Hippocampal formation (tissue), 2 donors: ENCODE data around the gene ARHGEF7.
A peak's percentile ranks its signal among the peaks of the same experiment; 100 is the strongest.
"Not testable (repeated sequence)": the region's sequence is repeated elsewhere in the genome, so short reads cannot be mapped to it uniquely, and the experiment has no call there.

ENCODE experiments used
- DNase-seq, 2 donors: peaks; one replicate each; lab custom pipeline; 2025; lab: John Stamatoyannopoulos, UW

ARHGEF7 gene

DNA sequence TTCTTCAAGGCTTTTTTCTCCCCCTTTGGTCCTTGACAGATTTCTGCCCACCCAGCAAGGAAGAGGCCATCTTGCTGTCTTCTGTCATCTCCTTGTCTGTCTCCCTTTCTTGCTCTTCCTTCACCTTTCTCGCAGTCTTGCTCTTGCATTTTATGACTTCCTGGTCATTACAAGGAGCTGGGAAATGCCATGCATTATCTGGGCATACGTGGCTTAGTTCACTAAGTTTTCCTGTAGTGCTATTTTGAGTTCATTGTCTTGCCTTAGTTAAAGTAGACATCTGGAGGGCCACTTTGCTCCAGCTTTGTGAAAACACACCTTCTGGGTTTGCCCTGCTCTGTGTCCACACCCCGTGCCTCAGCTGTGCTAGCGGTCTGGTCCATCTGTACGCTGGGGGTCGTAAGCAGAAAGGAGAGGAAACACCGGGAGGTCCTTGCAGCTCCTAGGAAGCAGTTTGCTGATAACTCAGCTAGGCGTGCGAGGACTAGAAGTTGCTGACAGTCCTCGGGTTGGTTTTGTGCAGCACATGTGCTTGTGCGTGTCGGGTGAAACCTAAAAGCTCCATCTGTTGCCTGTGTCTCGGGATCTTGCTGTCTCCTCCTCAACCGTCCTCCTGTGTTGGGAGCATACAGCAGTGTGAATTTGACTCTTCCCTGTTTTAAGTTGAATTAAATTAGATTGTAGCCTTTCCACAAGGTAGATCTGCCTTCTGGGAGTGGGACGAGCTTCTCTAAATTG is 59.4 kb downstream of the ARHGEF7 start:
- DNase-seq: peak in 1 of 2 donors; percentile 16

DNA sequence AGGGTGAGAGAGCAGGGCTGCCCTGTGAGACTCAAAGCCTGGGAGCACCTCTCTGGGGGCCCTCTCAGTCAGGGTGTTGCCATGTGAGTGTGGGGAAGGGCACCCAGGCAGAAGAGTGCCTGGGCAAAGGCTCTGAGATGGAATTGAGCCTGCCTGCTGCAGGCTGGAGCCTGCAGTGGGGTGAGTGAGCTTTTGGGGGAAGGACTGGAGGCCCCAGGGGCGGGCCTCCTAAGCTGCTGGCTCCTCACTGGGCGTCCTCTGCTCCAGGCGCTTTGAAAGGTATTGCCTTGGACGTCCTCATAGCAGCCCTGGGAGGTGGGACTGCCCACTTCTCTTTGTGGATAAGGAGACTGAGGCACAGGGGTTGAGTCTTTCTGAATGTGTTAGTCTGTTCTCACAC is 60.3 kb downstream of the ARHGEF7 start:
- DNase-seq: no peak

DNA sequence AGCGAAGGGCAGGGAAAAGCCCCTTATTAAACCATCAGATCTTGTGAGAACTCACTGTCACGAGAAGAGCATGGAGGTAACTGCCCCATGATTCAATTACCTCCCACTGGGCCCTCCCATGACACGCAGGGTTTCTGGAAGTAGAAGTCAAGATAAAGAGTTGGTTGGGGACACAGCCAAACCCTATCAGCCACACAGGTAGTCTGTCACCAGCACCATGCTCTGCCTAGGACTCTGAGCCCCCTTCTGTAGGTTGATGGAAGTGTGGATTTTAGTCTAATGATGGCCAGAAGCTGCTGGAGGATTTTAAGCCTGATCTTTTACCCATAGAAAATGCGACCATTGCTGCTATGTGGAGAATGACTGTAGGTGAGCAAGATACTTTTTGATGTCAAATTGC is 60.8 kb downstream of the ARHGEF7 start:
- DNase-seq: no peak

DNA sequence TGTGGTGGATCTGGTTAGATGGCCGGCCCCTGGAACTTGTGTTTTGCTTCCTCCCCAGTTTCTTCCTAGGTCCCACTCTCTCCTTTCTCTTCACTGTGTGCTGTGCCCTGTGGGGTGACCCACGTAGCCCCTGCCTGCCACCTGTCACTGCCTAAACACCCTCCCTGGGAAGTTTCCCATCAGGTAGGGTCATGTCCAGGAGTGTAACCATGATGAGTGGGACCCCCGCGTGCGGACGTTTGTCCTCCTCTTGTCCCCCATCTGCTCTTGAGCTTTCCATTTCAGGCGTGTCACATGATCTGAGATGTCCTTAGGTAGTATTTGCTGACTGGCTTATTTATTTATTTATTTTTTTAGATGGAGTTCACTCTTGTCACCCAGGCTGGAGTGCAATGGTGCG is 61.3 kb downstream of the ARHGEF7 start:
- no peak for DNase-seq

DNA sequence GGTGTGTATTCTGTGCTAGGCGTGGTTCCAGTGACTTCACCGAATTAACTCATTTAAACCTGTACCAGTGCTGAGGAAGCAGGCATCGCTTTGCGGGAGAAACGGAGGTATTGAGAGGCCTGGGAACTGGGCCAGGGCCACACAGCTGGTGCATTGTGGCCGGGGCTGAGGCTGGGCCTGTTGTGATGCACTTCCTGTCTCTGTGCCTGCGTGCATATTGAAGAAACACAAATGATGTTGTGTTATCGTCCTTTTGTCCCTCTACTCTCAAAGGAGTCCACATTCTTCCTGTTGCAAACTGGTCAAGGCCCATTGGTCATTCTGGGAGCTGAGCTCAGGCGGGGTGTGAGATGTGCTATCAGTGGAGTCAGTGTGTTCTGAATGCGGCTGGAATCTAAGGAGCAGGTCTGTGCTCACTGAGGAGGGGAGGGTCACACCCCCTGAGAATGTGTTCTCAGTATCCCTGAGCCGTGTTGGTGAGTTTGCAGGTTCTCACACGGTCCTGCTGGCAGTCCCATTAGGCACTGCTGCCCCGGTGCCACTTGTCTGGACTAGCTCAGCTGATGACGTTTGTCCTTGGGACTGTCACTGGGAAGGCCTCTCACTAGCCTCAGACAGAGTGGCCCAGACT is 62.1 kb downstream of the ARHGEF7 start:
- peak; percentile 51 to 59 for DNase-seq

DNA sequence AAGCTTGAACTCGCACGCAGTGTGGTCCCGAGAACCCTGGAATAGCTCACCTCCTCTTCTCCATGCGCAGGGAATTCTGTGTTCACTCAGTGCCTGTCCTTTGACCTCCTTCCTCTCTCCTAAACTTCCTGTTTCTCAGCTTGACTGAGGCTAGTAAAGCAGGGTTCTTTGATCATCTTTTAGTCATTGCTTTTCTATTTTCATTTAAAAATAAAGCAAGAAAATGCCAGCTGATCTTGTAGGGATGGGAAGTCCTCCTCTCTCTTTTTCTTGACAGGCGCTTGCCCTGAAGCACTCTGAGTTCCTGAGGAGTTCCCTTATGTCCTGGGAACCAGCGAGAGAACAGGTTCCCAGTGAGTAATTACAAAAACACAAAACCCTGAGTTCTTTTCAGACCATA is 62.8 kb downstream of the ARHGEF7 start:
- DNase-seq: no peak

DNA sequence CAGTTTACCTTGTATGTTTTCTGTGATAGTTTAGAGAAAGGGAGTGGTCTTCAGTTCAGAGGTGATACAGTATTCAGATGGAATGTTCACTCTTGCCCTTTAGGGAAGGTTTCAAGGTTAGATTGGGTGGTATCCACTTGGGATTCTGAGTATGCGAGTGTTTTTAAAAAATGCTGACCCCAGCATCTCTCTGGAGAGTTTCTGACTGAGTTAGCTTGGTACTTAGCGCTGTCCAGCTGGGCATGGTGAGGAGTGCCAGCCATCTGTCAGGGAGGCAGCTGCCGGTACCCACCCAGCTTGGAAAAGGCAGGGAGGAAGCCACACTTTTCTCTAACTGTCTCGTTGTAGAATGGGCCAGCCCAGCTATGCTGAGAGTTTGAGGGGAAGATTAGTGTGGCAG is 63.3 kb downstream of the ARHGEF7 start:
- peak in 1 of 2 donors; percentile 18 for DNase-seq

DNA sequence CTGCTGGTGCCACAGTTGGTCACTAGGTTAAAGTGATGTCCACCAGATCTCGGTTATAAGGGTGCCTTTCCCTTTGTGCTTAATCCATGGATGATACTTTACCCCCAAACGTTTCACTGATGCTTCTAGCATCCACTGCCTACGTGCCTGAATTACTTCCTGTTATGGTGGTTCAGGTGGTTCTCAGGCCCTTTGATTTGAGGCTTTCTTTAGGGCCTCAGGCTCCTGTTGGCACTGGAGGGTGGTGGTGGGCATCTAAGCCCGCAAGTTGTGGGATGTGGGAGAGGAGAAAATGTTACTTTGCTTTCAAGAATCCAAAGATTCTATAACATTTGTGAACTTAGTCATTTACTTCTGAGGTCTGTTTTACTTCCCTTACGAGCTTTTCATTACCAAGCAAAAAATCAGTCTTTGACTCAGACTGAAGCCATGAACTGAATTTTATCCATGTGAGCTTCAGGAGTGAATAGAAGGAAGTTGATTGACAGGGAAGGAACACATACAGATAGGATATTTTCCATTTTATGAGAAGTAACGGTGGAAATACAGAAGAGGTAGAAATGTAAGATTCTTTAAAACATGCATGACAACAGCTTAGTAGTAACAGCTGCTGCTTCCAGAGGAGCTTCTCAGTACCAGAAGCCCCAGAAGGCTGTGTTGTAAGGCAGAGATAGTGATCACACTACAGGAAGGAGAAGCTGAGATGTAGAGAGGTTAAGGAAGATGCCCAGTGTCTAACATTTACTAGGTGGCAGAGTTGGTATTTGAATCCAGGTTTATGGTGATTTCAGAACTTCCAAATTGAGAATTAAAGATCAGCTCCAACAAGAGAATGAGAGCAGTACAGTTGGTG is 65.0 kb downstream of the ARHGEF7 start:
- no peak for DNase-seq

DNA sequence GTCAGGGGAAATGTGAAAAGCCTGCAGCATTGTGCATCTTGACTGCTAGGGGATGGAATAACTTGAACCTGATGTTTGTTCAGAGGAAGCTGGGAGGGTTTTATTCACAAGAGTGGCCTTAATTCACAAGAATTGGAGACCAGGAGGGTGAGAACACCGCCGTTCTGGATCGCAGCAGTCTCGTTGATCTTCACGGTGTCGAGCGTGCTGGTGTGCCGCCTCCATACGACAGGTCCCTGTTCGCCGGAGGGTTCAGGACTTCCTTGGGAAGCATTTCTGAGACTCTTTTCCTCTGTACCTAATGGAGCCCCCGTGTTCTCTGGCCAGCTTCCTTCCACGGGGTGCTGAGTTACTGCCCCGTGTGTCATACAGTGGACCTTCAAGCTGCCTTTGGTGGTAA is 66.9 kb downstream of the ARHGEF7 start:
- no peak for DNase-seq

DNA sequence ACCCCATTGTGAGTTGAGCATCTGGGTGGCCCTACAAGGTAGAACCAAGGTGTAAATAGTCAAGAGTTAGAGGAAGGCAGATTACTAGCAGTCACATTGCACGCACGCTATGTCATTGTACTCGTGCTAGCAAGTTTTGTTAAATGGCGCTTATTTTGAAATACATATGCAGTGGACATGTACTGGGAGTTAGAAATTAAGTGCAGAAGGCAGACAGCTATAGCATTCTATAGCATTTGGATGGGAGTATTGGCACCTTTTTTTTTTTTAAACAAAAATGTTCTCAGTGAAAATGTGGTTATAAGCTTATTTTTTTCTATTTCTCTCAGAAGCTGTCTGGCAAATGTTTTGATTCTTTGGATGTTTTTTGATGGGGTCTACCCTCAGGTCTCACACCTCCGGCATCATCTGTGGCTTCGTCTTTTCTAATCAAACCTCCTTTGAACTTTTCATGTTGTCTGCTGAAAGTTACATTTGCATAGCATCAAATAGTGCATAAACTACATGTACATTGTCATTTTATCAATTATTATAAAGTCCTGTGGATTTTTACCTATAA is 68.1 kb downstream of the ARHGEF7 start:
- DNase-seq: no peak

DNA sequence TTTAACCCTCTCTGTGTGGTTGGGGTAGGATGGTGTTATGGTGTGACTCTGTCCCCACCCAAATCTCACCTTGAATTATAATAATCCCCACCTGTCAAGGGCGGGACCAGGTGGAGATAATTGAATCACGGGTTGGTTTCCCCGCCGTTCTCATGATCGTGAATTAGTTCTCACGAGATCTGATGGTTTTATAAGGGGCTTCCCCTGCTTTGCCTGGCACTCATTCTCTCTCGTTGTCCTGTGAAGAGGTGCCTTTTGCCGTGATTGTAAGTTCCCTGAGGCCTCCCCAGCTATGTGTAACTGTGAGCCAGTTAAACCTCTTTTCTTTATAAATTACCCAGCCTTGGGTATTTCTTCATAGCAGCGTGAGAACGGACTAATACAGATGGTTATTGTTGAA is 68.8 kb downstream of the ARHGEF7 start:
- DNase-seq: no peak

DNA sequence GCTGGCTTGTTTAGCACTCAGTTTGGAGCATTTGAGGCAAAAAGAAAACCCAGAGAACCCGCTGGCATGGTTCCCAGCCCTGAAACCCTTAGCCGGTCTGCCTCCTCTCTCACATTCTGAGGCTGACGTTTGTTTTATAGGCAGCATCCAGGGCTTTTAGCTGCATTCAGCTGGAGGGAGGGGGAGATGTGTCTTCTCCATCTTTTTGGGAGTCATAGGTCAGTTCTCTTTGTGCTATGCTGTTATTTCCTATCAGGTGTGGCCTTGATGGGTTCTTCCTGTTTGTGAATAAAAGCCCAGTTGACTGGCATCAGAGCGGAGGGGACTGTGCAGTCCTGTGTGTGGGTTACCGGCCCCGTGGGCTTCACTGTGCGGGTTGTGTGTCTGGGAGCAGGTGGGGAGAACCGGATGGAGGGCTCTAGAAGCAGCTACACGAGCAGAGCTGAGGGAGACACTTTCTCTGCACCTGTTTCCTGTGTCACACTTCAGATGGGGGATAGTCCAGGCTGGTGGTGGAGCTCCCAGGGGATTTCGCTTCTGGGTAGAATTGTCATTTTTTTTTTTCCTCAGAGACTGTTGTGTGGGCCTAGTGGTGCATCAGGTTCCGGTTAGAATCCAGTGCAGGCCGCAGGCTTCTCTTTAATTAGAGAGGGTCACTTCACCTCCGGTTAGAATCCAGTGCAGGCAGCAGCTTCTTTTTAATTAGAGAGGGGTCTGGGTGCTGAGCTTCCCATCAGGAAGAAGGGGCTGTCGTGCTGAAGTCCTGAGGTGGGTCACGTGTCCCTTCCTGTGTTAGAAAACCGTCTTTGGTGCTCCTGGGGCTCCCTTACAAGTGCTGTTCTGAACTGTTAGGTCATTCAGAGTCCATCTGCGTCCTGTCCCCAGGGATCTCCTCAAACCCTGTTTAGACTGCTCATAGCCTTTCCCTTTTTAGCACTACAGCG is 69.6 kb downstream of the ARHGEF7 start:
- no peak for DNase-seq

DNA sequence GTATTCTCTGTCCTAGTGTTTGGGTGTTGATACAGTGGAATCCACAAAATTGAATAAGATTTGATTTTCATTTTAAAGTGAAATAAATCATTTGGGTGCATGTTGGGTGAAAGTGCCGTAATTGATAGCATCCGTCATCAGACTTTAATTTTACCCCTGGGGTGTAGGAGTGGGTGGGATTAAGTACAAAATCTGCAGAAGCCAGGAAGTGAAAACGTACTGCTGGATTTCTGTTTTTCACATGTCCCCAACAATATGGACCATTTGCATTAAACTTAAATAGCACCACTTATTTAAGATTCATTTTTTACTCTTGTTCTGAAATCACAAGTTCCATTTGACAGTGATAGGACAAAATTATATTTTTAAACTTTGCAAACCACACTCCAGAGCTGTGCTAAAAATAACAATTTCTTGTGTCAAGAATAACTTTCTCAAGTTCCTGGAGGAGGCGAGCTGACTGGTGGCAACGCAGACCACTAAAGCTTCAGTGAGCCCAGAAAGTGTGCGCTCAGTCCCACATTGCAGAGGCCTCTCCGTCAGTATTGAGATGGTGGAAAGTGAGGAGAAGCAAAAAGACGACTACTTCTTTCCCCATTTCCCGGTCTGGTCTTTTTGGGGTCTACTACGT is 71.3 kb downstream of the ARHGEF7 start:
- DNase-seq: no peak

DNA sequence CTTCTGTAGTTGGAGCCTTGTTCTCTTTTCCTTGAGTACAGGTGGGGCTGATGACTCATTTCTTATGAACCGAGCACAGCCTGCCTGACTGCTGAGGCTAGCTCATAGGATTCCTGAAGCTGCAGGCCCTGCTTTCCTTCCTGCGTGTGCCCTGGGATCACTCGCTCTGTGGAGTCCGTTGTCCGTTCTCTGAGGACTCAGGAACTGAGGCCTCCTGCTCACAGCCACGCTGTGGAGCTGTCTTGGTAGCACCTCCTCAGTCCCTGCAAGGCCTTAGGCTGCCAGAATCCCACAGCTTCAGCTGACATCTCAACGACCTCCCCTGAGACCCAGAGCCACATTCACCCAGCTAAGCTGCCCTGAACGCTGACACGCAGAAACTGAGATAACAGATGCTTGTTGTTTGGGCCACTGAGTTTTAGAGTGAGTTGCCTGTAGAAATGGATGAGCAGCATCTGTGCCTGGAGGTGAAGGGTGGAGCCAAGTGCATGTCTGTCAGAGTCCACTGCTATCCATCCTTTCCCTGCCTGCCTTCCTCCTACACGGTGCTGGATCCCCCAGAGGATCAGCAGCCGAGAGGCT is 72.9 kb downstream of the ARHGEF7 start:
- no peak for DNase-seq

DNA sequence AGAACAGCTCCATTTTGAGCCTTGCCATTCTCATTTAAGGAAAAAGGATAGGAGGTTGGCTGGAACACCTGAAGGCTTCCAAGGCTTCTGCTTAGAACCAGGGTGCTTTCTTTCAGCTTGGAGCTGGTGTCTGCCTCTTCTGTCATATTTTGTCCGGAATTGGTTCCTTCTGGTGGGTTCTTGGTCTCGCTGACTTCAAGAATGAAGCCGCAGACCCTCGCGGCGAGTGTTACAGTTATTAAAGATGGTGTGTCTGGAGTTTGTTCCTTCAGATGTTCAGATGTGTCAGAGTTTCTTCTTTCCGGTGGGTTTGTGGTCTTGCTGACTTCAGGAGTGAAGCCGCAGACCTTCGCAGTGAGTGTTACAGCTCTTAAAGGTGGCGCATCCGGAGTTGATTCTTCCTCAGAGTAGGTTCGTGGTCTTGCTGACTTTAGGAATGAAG is 74.0 kb downstream of the ARHGEF7 start:
- not testable (repeated sequence) for DNase-seq

DNA sequence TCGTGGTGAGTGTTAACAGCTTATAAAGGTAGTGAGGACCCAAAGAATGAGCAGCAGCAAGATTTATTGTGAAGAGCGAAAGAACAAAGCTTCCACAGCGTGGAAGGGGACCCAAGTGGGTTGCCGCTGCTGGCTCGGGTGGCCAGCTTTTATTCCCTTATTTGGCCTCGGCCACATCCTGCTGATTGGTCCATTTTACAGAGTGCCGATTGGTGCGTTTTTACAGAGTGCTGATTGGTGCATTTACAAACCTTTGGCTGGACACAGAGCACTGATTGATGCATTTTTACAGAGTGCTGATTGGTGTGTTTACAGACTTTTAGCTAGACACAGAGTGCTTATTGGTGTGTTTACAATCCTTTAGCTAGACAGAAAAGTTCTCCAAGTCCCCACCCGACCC is 74.4 kb downstream of the ARHGEF7 start:
- DNase-seq: not testable (repeated sequence)

DNA sequence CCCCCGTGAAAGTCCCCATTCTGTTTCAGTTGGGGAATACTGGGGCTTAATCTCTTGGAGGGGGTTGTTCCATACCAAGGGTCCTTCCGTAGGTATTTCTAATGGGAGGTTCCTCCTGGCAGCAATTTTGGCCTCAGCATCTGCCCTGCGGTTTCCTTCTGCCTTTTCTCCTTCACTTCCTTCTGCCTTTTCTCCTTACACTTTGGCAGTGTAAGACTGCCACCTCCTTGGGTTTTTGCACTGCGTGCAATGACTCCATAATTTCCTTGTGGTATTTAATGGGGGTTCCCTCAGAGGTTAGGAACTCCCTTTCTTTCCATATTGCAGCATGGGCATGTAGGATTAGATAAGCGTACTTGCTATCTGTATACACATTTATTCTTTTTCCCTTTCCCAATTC is 78.1 kb downstream of the ARHGEF7 start:
- not testable (repeated sequence) for DNase-seq

DNA sequence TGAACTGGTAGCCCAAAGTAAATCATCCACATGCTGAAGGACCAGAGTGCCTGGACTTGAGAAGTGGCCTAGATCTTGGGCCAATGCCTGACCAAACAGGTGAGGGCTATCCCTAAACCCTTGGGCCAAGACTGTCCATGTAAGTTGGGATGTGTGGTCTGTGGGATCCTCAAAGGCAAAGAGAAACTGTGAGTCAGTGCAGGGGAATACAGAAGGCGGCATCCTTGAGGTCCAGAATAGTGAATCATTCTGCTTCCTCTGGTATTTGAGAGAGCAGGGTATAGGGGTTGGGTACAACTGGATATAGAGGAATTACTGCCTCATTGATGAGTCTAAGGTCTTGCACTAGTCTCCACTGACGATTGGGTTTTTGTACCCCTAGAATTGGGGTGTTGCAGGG is 79.5 kb downstream of the ARHGEF7 start:
- not testable (repeated sequence) for DNase-seq

DNA sequence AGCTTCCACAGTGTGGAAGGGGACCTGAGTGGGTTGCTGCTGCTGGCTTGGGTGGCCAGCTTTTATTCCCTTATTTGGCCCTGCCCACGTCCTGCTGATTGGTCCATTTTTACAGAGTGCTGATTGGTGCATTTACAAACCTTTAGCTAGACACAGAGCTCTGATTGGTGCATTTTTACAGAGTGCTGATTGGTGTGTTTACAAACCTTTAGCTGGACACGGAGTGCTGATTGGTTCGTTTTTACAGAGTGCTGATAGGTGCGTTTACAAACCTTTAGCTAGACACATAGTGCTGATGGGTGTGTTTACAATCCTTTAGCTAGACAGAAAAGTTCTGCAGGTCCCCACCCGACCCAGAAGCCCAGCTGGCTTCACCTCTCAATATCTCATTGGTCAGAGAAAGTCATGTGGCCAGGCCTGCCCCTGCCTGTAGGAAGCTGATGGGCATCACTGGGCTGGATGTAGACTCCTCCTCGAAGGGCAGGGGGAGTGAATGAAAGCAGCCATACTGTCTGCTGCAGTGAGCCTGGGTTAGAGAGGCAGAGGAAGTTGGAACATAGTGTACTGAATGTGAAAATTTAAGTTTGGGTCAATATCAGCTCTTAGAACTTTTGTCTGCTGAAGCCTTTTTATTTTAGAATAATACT is 83.7 kb downstream of the ARHGEF7 start:
- not testable (repeated sequence) for DNase-seq
